SK-N-SH (cell line): Measurements from ENCODE around the gene PPRC1.

Source experiments
- EZH2phosphoT487 ChIP-seq: fragments of 200-600 bp; sonication (generic); IDR thresholded peaks from 2 replicates; pipeline ENCODE4 v1.6.1; 2017; ENCODE audit warnings: low read depth, mixed run types, mild to moderate bottlenecking, antibody characterized with exemption, moderate library complexity, borderline replicate concordance
- RXRA ChIP-seq: IDR thresholded peaks from 2 replicates; pipeline ENCODE4 v1.4.0; 2012; ENCODE audit warnings: low read depth, mild to moderate bottlenecking, borderline replicate concordance
- TAF1 ChIP-seq: IDR thresholded peaks from 2 replicates; pipeline ENCODE4 v1.6.1; 2012; ENCODE audit warnings: low read depth, mild to moderate bottlenecking, low read length, moderate library complexity, borderline replicate concordance
- TEAD4 ChIP-seq: IDR thresholded peaks from 2 replicates; pipeline ENCODE4 v1.4.0; 2012; ENCODE audit warnings: mild to moderate bottlenecking, borderline replicate concordance; ENCODE audit not compliant: insufficient read depth
- TF ChIP-seq, protein P1 (sequence below): fragments of 200-600 bp; sonication (generic); IDR thresholded peaks from 2 replicates; pipeline ENCODE4 v1.6.1; 2017; ENCODE audit warnings: antibody characterized with exemption, mild to moderate bottlenecking, moderate library complexity
- TF ChIP-seq, protein P2 (sequence below): IDR thresholded peaks from 2 replicates; pipeline ENCODE4 v1.4.0; 2012; ENCODE audit warnings: low read depth

GRCh38 chr10:102175415-102175814 lies 42.6 kb downstream of the PPRC1 start:
- TF ChIP-seq, protein P1, sequence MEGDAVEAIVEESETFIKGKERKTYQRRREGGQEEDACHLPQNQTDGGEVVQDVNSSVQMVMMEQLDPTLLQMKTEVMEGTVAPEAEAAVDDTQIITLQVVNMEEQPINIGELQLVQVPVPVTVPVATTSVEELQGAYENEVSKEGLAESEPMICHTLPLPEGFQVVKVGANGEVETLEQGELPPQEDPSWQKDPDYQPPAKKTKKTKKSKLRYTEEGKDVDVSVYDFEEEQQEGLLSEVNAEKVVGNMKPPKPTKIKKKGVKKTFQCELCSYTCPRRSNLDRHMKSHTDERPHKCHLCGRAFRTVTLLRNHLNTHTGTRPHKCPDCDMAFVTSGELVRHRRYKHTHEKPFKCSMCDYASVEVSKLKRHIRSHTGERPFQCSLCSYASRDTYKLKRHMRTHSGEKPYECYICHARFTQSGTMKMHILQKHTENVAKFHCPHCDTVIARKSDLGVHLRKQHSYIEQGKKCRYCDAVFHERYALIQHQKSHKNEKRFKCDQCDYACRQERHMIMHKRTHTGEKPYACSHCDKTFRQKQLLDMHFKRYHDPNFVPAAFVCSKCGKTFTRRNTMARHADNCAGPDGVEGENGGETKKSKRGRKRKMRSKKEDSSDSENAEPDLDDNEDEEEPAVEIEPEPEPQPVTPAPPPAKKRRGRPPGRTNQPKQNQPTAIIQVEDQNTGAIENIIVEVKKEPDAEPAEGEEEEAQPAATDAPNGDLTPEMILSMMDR = no peak
- no peak for TF ChIP-seq RXRA
- TF ChIP-seq TEAD4 = no peak
- TF ChIP-seq, protein P2, sequence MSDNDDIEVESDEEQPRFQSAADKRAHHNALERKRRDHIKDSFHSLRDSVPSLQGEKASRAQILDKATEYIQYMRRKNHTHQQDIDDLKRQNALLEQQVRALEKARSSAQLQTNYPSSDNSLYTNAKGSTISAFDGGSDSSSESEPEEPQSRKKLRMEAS = no peak
- TF ChIP-seq TAF1 = no peak
- no peak for TF ChIP-seq EZH2phosphoT487
